Uterus (tissue), 4 donors: ENCODE results near the gene TCEAL5. TPM values are rescaled to one million over a fixed set of nuclear protein-coding genes. Genes with fewer than 3 reads are reported as not detected.

Experiments used
- DNase-seq, 2 donors: peaks; one replicate each; pipeline ENCODE4 v3.0.0-alpha.2; 2019 to 2020
- H3K27ac ChIP-seq, 2 donors: fragments of 200-600 bp; sonication (generic); 1 replicate in 1 of 2; 2 replicates in 1 of 2; pipeline ENCODE4 v1.5.1; 2016 to 2018
- H3K27me3 ChIP-seq, 2 donors: fragments of 200-600 bp; sonication (generic); one replicate each; pipeline ENCODE4 v1.5.1; 2018 to 2019; ENCODE audit warnings: control low read depth in 1 of 2
- H3K36me3 ChIP-seq, 2 donors: fragments of 200-600 bp; sonication (generic); one replicate each; pipeline ENCODE4 v1.5.1; 2019; ENCODE audit warnings: control low read depth in 1 of 2
- H3K4me1 ChIP-seq, 2 donors: fragments of 200-600 bp; sonication (generic); one replicate each; pipeline ENCODE4 v1.5.1; 2018 to 2019; ENCODE audit warnings: control low read depth in 1 of 2
- H3K4me3 ChIP-seq, 2 donors: fragments of 200-600 bp; sonication (generic); 1 replicate in 1 of 2; 2 replicates in 1 of 2; pipeline ENCODE4 v1.5.1; 2018 to 2019; ENCODE audit warnings: mild to moderate bottlenecking in 1 of 2
- H3K9me3 ChIP-seq, 2 donors: fragments of 200-600 bp; sonication (generic); one replicate each; pipeline ENCODE4 v1.5.1; 2019; ENCODE audit warnings: control low read depth in 1 of 2
- POLR2A ChIP-seq, 2 donors: fragments of 450-650 bp; IDR thresholded peaks; one replicate each; pipeline ENCODE4 v1.6.1; 2016; ENCODE audit warnings: antibody characterized with exemption in 2 of 2, mild to moderate bottlenecking in 1 of 2, moderate library complexity in 1 of 2
- intact Hi-C: fragments of 100-400 bp; cut with DNase I; formaldehyde crosslinking; loops from one replicate; pipeline ENCODE4 v1.15.1; 2023; ENCODE audit warnings: low total_unique reads
- total RNA-seq, 4 donors: library from RNA; depleted of rRNA in 3 of 4; stranded (reverse); fragments of >200 nt in 3 of 4; gene quantifications; one replicate each; pipeline versions ENCODE4 v1.1.0 to v1.2.4, GENCODE V29; 2014 to 2023
- TF ChIP-seq, protein P1 (sequence below), 4 experiments: fragments of 200-600 bp in 2 of 4; fragments of 450-650 bp in 2 of 4; sonication (generic) in 2 of 4; IDR thresholded peaks; one replicate each; pipeline ENCODE4 v1.5.1; 2016 to 2019; ENCODE audit warnings: antibody characterized with exemption in 4 of 4, mild to moderate bottlenecking in 2 of 4, moderate library complexity in 1 of 4
- donor health status: DM: yes; HTN: yes; CAD: no.

Gene TCEAL5
- total RNA-seq, 4 donors from 2014 or later, result 5.4 to 6.5 TPM; not detected in 2

DNA sequence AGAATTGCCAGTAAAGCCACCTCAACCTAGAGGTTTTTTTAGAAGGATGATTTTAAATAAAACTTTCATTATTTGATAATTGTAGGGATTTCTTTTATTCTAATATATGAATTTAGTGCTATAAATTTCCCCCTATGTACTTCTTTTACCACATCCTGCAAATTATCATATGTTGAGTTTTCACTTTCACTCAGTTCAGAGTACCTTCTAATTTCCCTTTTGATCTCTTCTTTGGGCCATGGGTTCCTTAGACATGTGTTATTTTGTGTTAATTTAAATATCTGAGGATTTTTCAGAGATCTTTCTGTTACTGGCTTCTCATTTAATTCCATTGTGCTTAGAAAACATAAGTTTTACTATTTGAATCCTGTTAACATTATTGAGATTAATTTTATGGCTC is 28.2 kb upstream of the TCEAL5 start:
- H3K4me3 ChIP-seq, result no peak overlapping the region
- TF ChIP-seq POLR2A (IDR thresholded peaks at IDR 0.05), result no peak
- TF ChIP-seq, protein P1, sequence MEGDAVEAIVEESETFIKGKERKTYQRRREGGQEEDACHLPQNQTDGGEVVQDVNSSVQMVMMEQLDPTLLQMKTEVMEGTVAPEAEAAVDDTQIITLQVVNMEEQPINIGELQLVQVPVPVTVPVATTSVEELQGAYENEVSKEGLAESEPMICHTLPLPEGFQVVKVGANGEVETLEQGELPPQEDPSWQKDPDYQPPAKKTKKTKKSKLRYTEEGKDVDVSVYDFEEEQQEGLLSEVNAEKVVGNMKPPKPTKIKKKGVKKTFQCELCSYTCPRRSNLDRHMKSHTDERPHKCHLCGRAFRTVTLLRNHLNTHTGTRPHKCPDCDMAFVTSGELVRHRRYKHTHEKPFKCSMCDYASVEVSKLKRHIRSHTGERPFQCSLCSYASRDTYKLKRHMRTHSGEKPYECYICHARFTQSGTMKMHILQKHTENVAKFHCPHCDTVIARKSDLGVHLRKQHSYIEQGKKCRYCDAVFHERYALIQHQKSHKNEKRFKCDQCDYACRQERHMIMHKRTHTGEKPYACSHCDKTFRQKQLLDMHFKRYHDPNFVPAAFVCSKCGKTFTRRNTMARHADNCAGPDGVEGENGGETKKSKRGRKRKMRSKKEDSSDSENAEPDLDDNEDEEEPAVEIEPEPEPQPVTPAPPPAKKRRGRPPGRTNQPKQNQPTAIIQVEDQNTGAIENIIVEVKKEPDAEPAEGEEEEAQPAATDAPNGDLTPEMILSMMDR (IDR thresholded peaks at IDR 0.05), result no peak
- intact Hi-C loops, result no loop called here
- H3K36me3 ChIP-seq, result no peaks in the 10 kb centered on the region
- DNase-seq, result no peak
- peaks cover 0 to 6% of the 10 kb centered on the region in 2 donors for H3K27me3 ChIP-seq
- no peak overlapping the region for H3K27ac ChIP-seq
- no peaks in the 10 kb centered on the region for H3K9me3 ChIP-seq
- no peaks in the 10 kb centered on the region for H3K4me1 ChIP-seq

GRCh38 chrX:103293118-103293517 is 16.6 kb upstream of the TCEAL5 start:
- Histone ChIP-seq H3K27me3 (no peaks in the 10 kb centered on the region), H3K27ac (no peak overlapping the region), H3K4me1 (no peaks in the 10 kb centered on the region), H3K4me3 (no peak overlapping the region), H3K36me3 (no peaks in the 10 kb centered on the region), H3K9me3 (no peaks in the 10 kb centered on the region)
- TF ChIP-seq, protein P1 (IDR thresholded peaks at IDR 0.05), result no peak
- no peak for TF ChIP-seq POLR2A (IDR thresholded peaks at IDR 0.05)
- intact Hi-C loops, result no loop called here
- no peak for DNase-seq

DNA sequence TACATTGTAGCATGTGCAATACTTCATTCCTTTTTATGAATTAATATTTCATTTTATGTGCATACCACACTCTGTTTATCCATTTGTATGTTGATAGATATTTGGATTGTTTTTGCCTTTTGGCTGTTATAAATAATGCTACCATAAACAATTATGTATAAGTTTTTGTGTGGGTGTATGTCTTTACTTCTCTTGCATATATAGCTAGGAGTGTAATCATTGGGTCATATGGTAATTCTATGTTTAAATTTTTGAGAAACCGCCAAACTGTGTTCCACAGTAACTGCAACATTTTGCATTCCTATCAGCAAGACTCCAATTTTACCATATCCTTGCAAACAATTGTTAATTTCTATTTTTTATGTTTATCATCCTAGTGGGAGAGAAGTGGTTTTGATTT is 3.1 kb upstream of the TCEAL5 start:
- intact Hi-C loops, result no loop called here
- no peaks in the 10 kb centered on the region for H3K4me1 ChIP-seq
- H3K9me3 ChIP-seq, result no peaks in the 10 kb centered on the region
- DNase-seq, result no peak
- H3K36me3 ChIP-seq, result no peaks in the 10 kb centered on the region
- H3K4me3 ChIP-seq, result no peak overlapping the region
- H3K27me3 ChIP-seq, result no peaks in the 10 kb centered on the region
- H3K27ac ChIP-seq, result no peak overlapping the region
- TF ChIP-seq, protein P1 (IDR thresholded peaks at IDR 0.05), result no peak

- TF ChIP-seq, protein P1 (IDR thresholded peaks at IDR 0.05), result no peak
- TF ChIP-seq POLR2A (IDR thresholded peaks at IDR 0.05), result no peak
- no peaks in the 10 kb centered on the region for H3K9me3 ChIP-seq
- DNase-seq, result no peak
- no peak overlapping the region for H3K27ac ChIP-seq
- peak overlapping the region; percentile 18 to 29 for H3K4me3 ChIP-seq
- intact Hi-C loops, result no loop called here
- peaks cover 0 to 5% of the 10 kb centered on the region in 2 donors for H3K27me3 ChIP-seq
- no peaks in the 10 kb centered on the region for H3K4me1 ChIP-seq
- H3K36me3 ChIP-seq, result no peaks in the 10 kb centered on the region
Observed at GRCh38 chrX:103275947-103276567, 493 bp downstream of the TCEAL5 start.

- intact Hi-C loops, result no loop called here
- DNase-seq, result no peak
- peaks cover 0 to 5% of the 10 kb centered on the region in 2 donors for H3K27me3 ChIP-seq
- no peaks in the 10 kb centered on the region for H3K36me3 ChIP-seq
- H3K27ac ChIP-seq, result no peak overlapping the region
- H3K4me3 ChIP-seq, result no peak overlapping the region
- TF ChIP-seq, protein P1 (IDR thresholded peaks at IDR 0.05), result no peak
- TF ChIP-seq POLR2A (IDR thresholded peaks at IDR 0.05), result no peak
- no peaks in the 10 kb centered on the region for H3K4me1 ChIP-seq
- H3K9me3 ChIP-seq, result no peaks in the 10 kb centered on the region
Observed at GRCh38 chrX:103274284-103274683, 2.3 kb downstream of the TCEAL5 start.
